ENCODE measurements around the gene SMIM12. TPM values are rescaled to one million over a fixed set of nuclear protein-coding genes. Genes with fewer than 3 reads are reported as not detected.

SMIM12 gene
- total RNA-seq, 6 donors from 2014 or later, result 6.3 to 46.6 (median 30.9) TPM

- H3K4me1 ChIP-seq, result peaks cover 33 to 50% (median 41%) of the 10 kb centered on the region in 4 donors
- no peak for TF ChIP-seq CTCF (IDR thresholded peaks at IDR 0.05)
- no peak for TF ChIP-seq EP300 (IDR thresholded peaks at IDR 0.05)
- no peak for TF ChIP-seq POLR2A (IDR thresholded peaks at IDR 0.05)
- no peak for TF ChIP-seq POLR2AphosphoS5 (IDR thresholded peaks at IDR 0.05)
- peak overlapping the region; percentile 28 to 88 (median 60) for H3K27ac ChIP-seq
- no peaks in the 10 kb centered on the region for H3K9me3 ChIP-seq
- WGBS, 2 donors, result 74 to 78% methylated on average over 16 of the region's 16 CpGs
- peaks cover 0 to 7% (median 3%) of the 10 kb centered on the region in 4 donors for H3K36me3 ChIP-seq
- ATAC-seq (ENCODE audit: low FRiP score in 2 of 2), result no peak
- no peak for DNase-seq
- no peaks in the 10 kb centered on the region for H3K27me3 ChIP-seq
- H3K4me3 ChIP-seq, result no peak overlapping the region
Measured at GRCh38 chr1:34845131-34845901, 14.2 kb downstream of the SMIM12 start.

GRCh38 chr1:34844252-34844634, 15.3 kb downstream of the SMIM12 start:
- peaks cover 0 to 7% (median 3%) of the 10 kb centered on the region in 4 donors for H3K36me3 ChIP-seq
- no peak overlapping the region for H3K4me3 ChIP-seq
- no peak for ATAC-seq (ENCODE audit: low FRiP score in 2 of 2)
- WGBS, 2 donors, result 58 to 85% methylated on average over 3 to 4 of the region's 4 CpGs
- peak overlapping the region; percentile 64 to 88 (median 72) for H3K27ac ChIP-seq
- no peaks in the 10 kb centered on the region for H3K27me3 ChIP-seq
- no peak for TF ChIP-seq EP300 (IDR thresholded peaks at IDR 0.05)
- TF ChIP-seq POLR2AphosphoS5 (IDR thresholded peaks at IDR 0.05), result no peak
- no peak for TF ChIP-seq CTCF (IDR thresholded peaks at IDR 0.05)
- TF ChIP-seq POLR2A (IDR thresholded peaks at IDR 0.05), result no peak
- peak in 1 of 2 donors; percentile 19 for DNase-seq
- peaks cover 32 to 49% (median 44%) of the 10 kb centered on the region in 4 donors for H3K4me1 ChIP-seq
- no peaks in the 10 kb centered on the region for H3K9me3 ChIP-seq

DNA sequence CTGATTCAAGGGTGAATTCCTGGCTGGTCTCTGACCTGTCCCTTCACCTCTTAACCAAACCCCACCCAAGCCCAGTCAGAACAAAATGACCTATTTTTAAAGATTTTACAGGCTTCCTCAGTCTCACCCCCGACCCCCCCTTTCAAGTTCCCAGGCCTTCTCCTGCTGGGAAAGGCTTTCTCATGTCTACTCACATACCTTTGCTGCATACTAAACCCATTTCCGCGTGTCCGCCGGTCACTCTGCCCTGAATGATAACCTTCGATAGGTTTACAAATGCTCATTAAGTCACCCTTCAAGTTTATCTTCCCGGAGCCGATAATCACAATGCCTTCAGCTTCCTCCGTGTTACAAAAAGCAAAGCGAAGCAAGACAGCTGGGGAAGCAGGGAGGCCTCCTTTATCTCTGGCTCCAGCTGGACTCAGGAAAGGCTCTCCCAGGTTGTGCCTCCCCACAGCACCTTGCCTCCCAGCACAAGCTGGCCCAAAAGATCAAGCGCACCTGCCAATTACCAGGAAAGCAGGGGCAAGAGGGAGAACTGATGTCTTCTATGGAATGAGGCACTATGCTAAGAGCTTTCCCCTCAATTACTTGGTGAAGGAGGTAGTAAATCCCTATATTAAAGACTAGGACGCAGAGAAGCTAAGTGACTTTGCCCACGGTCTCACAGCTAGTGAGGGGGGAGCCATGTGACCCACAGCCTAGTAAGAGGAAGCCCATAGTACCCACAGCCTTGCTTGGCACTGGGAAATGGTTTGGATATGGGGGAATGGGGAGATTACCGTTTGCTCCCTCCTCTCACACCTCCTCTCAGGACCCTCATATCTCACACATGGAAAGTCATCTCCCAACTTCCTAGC, 15.9 kb downstream of the SMIM12 start:
- DNase-seq (peak in 1 of 2 donors; percentile 15), ATAC-seq (ENCODE audit: low FRiP score in 2 of 2) (no peak)
- 42 to 60% methylated on average over 14 of the region's 14 CpGs for WGBS, 2 donors
- Histone ChIP-seq H3K36me3 (peaks cover 0 to 7% (median 3%) of the 10 kb centered on the region in 4 donors), H3K27me3 (no peaks in the 10 kb centered on the region), H3K4me3 (no peak overlapping the region), H3K4me1 (peaks cover 32 to 49% (median 44%) of the 10 kb centered on the region in 4 donors), H3K9me3 (no peaks in the 10 kb centered on the region), H3K27ac (peak overlapping the region; percentile 64 to 88 (median 72))
- TF ChIP-seq POLR2A (IDR thresholded peaks at IDR 0.05) (no peak), POLR2AphosphoS5 (IDR thresholded peaks at IDR 0.05) (no peak), EP300 (IDR thresholded peaks at IDR 0.05) (no peak), CTCF (IDR thresholded peaks at IDR 0.05) (no peak)

- DNase-seq, result peak in 1 of 2 donors; percentile 20
Measured at GRCh38 chr1:34842952-34843371, 16.6 kb downstream of the SMIM12 start.

More at GRCh38 chr1:34842952-34843371, 16.6 kb downstream of the SMIM12 start:
- H3K27me3 ChIP-seq, result no peaks in the 10 kb centered on the region
- TF ChIP-seq POLR2AphosphoS5 (IDR thresholded peaks at IDR 0.05) (peak; percentile 29 to 40), CTCF (IDR thresholded peaks at IDR 0.05) (no peak)
- H3K4me3 ChIP-seq, result no peak overlapping the region
- no peak for ATAC-seq (ENCODE audit: low FRiP score in 2 of 2)
- H3K9me3 ChIP-seq, result no peaks in the 10 kb centered on the region
- H3K4me1 ChIP-seq, result peaks cover 32 to 49% (median 37%) of the 10 kb centered on the region in 4 donors
- H3K36me3 ChIP-seq, result peaks cover 0 to 7% (median 3%) of the 10 kb centered on the region in 4 donors
- 46 to 55% methylated on average over 4 of the region's 4 CpGs for WGBS, 2 donors
- H3K27ac ChIP-seq, result peak overlapping the region; percentile 64 to 88 (median 72)
